Measurements from ENCODE around the gene TMEM121.

Gene TMEM121

DNA sequence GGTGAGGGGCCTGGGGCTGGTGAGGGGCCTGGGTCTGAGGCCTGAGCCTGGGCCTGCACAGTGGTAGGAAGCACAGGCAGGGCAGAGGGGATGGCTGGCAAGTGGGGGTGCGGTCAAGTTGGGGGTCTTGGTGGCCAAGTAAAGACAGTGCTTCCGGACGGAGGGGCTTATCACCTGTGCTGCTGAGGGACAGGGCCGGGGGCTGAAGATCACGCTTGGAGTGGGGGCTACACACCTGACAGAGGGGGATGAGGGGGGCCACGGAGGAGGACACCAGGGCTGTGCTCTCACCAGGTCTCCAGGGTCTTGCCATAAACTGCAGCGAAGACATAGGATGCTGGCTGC lies 23.1 kb upstream of the TMEM121 start:
- H3K9me3 ChIP-seq (ENCODE audit: control insufficient read depth, insufficient read depth, low read length), result no peaks in the 10 kb centered on the region
- no peaks in the 10 kb centered on the region for H3K4me1 ChIP-seq (ENCODE audit: control insufficient read depth, insufficient read depth, low read length)
- H3K4me3 ChIP-seq (ENCODE audit: low read depth, low read length), result no peak overlapping the region
- H3K9ac ChIP-seq (ENCODE audit: low read depth, low read length), result no peak overlapping the region
- H3K27me3 ChIP-seq (ENCODE audit: control insufficient read depth, insufficient read depth, low read length), result no peaks in the 10 kb centered on the region
- H3K36me3 ChIP-seq (ENCODE audit: control insufficient read depth, insufficient read depth, low read length), result no peaks in the 10 kb centered on the region

DNA sequence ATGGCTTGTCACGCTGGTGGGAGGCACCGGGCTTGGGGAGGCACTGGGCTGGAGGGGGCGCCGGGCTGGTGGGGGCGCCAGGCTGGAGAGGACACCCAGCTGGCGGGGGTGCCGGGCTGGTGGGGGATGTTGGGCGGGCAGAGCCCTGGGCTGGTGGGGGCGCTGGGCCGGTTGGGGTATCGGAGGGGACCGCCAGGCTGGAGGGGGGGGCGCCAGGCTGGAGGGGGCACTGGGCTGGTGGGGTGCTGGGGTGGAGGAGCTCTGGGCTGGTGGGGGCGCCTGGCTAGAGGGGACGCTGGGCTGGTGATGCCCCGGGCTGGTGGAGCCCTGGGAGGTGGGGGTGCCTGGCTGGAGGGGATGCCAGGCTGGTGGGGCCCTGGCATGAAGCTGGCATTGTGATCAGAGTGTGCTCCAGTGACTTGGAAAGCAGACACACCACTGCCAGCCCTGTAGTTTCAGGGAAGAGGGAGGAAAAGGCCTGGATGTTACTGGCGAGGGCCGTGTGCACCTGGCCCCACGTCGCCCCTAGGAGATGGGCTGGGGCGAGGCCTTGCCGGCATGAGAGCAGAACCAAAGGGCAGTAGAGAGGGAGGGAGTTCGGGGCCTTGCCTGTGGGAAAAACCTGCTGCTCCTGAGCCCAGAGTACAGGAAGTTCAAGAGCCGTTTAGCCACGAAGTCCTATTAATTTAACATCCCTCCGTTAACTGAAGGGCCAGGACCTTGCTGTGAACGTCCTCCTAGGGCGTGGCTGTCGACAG lies 22.3 kb upstream of the TMEM121 start:
- no peaks in the 10 kb centered on the region for H3K4me1 ChIP-seq (ENCODE audit: control insufficient read depth, insufficient read depth, low read length)
- H3K9me3 ChIP-seq (ENCODE audit: control insufficient read depth, insufficient read depth, low read length), result no peaks in the 10 kb centered on the region
- no peak overlapping the region for H3K4me3 ChIP-seq (ENCODE audit: low read depth, low read length)
- H3K9ac ChIP-seq (ENCODE audit: low read depth, low read length), result no peak overlapping the region
- H3K27me3 ChIP-seq (ENCODE audit: control insufficient read depth, insufficient read depth, low read length), result no peaks in the 10 kb centered on the region
- no peaks in the 10 kb centered on the region for H3K36me3 ChIP-seq (ENCODE audit: control insufficient read depth, insufficient read depth, low read length)

DNA sequence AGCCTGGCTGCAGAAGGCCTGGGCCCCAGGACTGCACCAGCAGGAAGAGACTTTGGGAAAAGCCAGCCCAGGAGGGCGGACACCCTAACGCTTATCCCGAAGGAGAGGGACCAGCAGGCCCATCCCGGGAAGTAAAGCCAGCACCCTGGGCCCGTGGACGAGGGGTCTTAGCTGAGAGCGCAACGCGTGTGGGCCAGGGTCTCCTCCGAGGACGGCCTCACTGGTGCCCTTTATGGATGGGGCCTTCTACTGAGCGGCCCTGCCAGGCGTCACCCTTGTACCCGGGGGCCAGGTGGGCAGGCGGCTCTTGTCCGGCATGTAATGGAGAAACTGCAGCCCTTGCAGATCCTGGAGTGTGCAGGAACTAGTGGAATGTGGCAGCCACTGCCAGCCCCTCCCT lies 21.3 kb upstream of the TMEM121 start:
- Histone ChIP-seq H3K9ac (ENCODE audit: low read depth, low read length) (no peak overlapping the region), H3K9me3 (ENCODE audit: control insufficient read depth, insufficient read depth, low read length) (no peaks in the 10 kb centered on the region), H3K27me3 (ENCODE audit: control insufficient read depth, insufficient read depth, low read length) (no peaks in the 10 kb centered on the region), H3K4me3 (ENCODE audit: low read depth, low read length) (no peak overlapping the region), H3K4me1 (ENCODE audit: control insufficient read depth, insufficient read depth, low read length) (no peaks in the 10 kb centered on the region), H3K36me3 (ENCODE audit: control insufficient read depth, insufficient read depth, low read length) (no peaks in the 10 kb centered on the region)

DNA sequence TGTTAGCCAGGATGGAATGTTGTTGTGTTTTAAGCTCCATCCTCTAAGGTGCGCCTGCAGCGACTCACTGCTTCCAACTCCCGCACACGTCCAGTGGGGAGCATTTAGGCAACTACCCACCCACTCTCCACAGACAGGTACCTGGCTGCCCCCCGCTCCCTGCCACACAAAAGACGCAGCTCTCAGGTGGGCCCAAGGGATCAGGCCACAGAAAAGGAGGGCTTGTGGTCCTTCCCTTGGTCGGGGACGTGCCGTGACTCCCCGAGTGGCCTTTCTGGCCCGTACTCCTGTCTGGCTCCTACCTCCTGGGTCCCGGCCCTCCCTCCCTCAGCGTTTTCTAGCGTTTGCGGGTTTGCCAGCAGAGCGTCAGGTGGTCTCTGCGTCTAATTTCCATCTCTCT lies 19.1 kb upstream of the TMEM121 start:
- no peak overlapping the region for H3K9ac ChIP-seq (ENCODE audit: low read depth, low read length)
- no peaks in the 10 kb centered on the region for H3K27me3 ChIP-seq (ENCODE audit: control insufficient read depth, insufficient read depth, low read length)
- H3K9me3 ChIP-seq (ENCODE audit: control insufficient read depth, insufficient read depth, low read length), result no peaks in the 10 kb centered on the region
- H3K4me3 ChIP-seq (ENCODE audit: low read depth, low read length), result no peak overlapping the region
- no peaks in the 10 kb centered on the region for H3K4me1 ChIP-seq (ENCODE audit: control insufficient read depth, insufficient read depth, low read length)
- H3K36me3 ChIP-seq (ENCODE audit: control insufficient read depth, insufficient read depth, low read length), result no peaks in the 10 kb centered on the region

DNA sequence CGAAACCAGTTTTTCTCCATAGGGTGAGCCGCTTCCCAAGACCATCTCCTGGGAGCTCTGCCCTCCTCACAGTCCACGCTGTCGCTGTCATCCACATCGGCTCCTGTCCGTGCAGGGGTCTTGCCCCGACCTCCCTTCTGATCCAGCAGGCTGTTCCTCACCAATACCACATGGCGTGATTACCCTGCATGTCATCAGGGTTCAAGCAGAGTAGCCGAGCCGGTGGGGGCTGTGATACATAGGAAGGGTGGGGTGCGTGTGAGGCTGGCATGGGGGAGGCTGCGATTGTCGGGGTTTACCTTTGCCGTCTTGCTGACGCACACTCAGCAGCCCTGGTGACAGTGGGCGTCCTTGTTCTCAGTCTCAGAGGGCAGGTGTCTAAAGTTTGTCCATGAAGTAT lies 18.3 kb upstream of the TMEM121 start:
- Histone ChIP-seq H3K9ac (ENCODE audit: low read depth, low read length) (no peak overlapping the region), H3K9me3 (ENCODE audit: control insufficient read depth, insufficient read depth, low read length) (no peaks in the 10 kb centered on the region), H3K27me3 (ENCODE audit: control insufficient read depth, insufficient read depth, low read length) (no peaks in the 10 kb centered on the region), H3K36me3 (ENCODE audit: control insufficient read depth, insufficient read depth, low read length) (no peaks in the 10 kb centered on the region), H3K4me3 (ENCODE audit: low read depth, low read length) (no peak overlapping the region), H3K4me1 (ENCODE audit: control insufficient read depth, insufficient read depth, low read length) (no peaks in the 10 kb centered on the region)

DNA sequence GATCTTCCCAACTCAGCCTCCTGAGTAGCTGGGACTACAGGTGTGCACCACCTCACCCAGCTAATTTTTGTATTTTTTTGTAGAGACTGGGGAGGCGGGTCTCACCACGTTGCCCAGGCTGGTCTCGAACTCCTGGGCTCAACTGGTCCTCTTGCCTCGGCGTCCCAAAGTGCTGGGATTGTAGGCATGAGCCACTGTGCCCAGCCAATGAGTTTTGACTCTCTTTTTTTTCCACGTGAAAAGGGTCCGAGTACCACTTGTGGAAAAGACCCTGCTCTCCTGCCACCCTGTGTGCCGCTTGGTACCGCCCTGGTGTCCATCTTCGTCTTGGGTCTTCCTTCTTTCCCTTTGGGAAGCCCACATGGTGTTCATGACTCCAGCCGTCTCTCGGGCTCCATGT lies 17.8 kb upstream of the TMEM121 start:
- H3K4me1 ChIP-seq (ENCODE audit: control insufficient read depth, insufficient read depth, low read length), result no peaks in the 10 kb centered on the region
- no peak overlapping the region for H3K9ac ChIP-seq (ENCODE audit: low read depth, low read length)
- H3K9me3 ChIP-seq (ENCODE audit: control insufficient read depth, insufficient read depth, low read length), result no peaks in the 10 kb centered on the region
- no peaks in the 10 kb centered on the region for H3K27me3 ChIP-seq (ENCODE audit: control insufficient read depth, insufficient read depth, low read length)
- no peaks in the 10 kb centered on the region for H3K36me3 ChIP-seq (ENCODE audit: control insufficient read depth, insufficient read depth, low read length)
- H3K4me3 ChIP-seq (ENCODE audit: low read depth, low read length), result no peak overlapping the region

DNA sequence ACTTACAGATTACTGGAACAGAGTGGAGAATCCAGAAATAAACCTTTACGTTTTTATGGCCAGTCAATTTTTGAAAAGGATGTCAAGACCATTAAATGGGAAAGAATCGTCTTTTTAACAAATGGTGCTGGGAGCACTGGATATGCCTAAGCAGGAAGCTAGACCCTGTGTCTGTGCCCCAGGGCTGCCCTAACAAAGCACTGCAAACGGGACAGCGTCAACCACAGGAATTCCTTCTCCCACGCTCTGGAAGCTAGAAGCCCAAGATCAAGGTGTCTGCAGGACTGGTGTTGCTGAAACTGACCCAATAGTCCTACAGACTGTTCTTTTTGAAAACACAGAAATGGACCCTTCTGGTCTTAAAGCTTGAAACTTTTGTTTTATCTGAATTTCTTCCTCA lies 9.3 kb upstream of the TMEM121 start:
- Histone ChIP-seq H3K27me3 (ENCODE audit: control insufficient read depth, insufficient read depth, low read length) (peaks cover 3% of the 10 kb centered on the region), H3K9ac (ENCODE audit: low read depth, low read length) (no peak overlapping the region), H3K36me3 (ENCODE audit: control insufficient read depth, insufficient read depth, low read length) (no peaks in the 10 kb centered on the region), H3K4me3 (ENCODE audit: low read depth, low read length) (no peak overlapping the region), H3K9me3 (ENCODE audit: control insufficient read depth, insufficient read depth, low read length) (no peaks in the 10 kb centered on the region), H3K4me1 (ENCODE audit: control insufficient read depth, insufficient read depth, low read length) (no peaks in the 10 kb centered on the region)

DNA sequence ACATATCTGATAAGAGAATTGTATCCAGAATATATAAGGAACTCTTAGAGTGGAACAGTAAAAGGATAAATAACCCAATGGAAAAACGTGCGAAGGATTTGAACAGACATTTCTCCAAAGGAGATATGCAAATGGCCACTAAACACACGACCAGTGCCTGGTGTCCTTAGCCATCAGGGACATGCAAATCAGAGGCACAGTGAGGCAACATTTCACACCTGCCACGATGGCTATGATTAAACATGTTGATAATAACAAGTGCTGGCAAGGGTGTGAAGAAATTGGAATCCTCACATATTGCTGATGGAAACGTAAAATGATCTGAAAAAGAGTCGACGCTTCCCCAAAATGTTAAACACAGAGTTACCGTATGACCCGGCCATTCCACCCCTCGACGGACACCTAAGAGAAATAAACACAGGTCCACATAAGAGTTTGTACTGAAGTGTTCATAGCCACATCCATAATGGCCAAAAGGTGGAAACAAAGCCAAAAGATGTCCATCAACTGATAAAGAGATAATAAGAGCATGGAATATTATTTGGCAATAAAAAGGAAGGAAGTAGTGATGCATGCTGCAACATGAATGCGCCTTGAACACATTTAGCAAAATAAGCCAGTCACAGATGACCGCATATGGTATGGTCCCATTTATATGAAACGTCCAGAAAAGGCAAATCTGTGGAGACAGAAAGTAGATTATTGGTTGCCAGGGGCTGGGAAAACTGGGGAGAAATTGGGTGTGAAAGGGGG lies 6.3 kb upstream of the TMEM121 start:
- no peak overlapping the region for H3K4me3 ChIP-seq (ENCODE audit: low read depth, low read length)
- peaks cover 8% of the 10 kb centered on the region for H3K27me3 ChIP-seq (ENCODE audit: control insufficient read depth, insufficient read depth, low read length)
- H3K9ac ChIP-seq (ENCODE audit: low read depth, low read length), result no peak overlapping the region
- no peaks in the 10 kb centered on the region for H3K9me3 ChIP-seq (ENCODE audit: control insufficient read depth, insufficient read depth, low read length)
- H3K36me3 ChIP-seq (ENCODE audit: control insufficient read depth, insufficient read depth, low read length), result no peaks in the 10 kb centered on the region
- H3K4me1 ChIP-seq (ENCODE audit: control insufficient read depth, insufficient read depth, low read length), result no peaks in the 10 kb centered on the region

DNA sequence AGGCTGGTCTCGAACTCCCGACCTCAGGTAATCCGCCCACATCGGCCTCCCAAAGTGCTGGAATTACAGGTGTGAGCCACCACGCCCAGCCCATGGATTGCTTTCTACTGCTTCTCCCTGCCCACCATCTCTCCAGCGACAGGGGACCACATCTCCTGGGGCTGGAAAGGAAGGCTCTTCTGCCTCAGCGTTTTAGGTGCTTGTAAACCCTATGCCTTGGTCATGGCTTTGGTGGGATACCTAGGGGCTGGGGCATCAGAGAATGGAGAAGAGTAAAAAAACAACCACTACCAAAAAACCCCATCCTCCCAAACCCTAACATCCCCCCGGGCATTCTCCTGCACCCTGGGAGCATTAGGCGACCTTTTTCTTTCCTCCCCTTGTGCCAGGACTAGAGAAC lies 1.1 kb upstream of the TMEM121 start:
- Histone ChIP-seq H3K36me3 (ENCODE audit: control insufficient read depth, insufficient read depth, low read length) (no peaks in the 10 kb centered on the region), H3K4me3 (ENCODE audit: low read depth, low read length) (no peak overlapping the region), H3K4me1 (ENCODE audit: control insufficient read depth, insufficient read depth, low read length) (no peaks in the 10 kb centered on the region), H3K27me3 (ENCODE audit: control insufficient read depth, insufficient read depth, low read length) (peaks cover 24% of the 10 kb centered on the region), H3K9ac (ENCODE audit: low read depth, low read length) (no peak overlapping the region), H3K9me3 (ENCODE audit: control insufficient read depth, insufficient read depth, low read length) (peaks cover 3% of the 10 kb centered on the region)

DNA sequence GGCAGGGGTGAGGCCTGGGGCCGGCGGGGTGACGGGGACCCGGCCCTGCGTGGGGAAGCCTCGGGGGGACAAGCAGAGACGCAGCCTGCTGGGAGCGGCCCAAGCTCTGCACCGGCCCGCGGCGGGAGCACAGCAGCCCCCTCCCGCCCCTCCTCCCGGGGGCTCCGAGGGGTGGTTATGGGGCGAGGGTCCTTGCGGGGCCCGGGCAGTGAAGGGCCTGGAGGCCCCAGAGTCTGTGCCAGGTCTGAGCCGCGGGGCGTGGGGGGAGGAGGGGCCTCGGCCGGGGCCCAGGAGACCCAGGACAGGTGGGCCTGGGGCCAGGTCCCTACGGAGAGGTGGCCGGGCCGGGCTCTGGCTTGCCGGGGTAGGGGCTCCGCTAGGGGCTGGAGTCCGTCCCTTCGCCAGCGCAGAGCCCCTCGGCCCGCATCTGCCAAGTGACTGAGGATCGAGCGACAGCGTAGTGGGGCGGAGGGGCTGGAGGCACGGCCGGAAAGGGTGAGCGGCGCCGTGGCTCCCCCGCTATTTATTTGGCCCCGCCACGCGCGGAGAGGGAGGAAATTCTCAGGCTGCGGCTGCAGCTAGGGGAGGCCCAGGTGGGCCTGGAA lies 495 bp downstream of the TMEM121 start:
- H3K9ac ChIP-seq (ENCODE audit: low read depth, low read length), result no peak overlapping the region
- peaks cover 24% of the 10 kb centered on the region for H3K27me3 ChIP-seq (ENCODE audit: control insufficient read depth, insufficient read depth, low read length)
- H3K4me1 ChIP-seq (ENCODE audit: control insufficient read depth, insufficient read depth, low read length), result no peaks in the 10 kb centered on the region
- no peaks in the 10 kb centered on the region for H3K36me3 ChIP-seq (ENCODE audit: control insufficient read depth, insufficient read depth, low read length)
- peaks cover 3% of the 10 kb centered on the region for H3K9me3 ChIP-seq (ENCODE audit: control insufficient read depth, insufficient read depth, low read length)
- H3K4me3 ChIP-seq (ENCODE audit: low read depth, low read length), result no peak overlapping the region

DNA sequence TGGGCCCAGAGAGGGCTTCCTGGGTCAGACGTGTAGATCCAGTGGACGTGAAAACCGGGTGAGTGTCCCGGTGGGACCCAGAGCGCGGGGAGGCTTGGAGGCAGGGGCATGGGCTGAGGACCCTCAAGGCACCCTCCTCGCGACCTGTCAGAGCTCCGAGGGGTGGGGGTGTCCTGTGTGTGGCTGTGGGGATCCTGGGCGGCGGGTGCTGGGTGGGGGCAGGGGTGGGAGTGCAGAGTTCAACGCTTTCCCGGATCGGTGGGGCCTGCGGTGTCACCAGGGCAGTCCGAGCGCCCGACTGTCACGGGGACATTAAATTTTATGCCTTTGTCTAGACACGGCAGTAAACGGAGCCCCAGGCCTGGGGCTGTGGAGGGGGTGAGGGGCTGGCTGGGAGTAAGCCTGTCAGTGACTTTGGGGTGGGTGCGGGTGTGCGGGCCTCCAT lies 1.0 kb downstream of the TMEM121 start:
- Histone ChIP-seq H3K27me3 (ENCODE audit: control insufficient read depth, insufficient read depth, low read length) (peaks cover 24% of the 10 kb centered on the region), H3K36me3 (ENCODE audit: control insufficient read depth, insufficient read depth, low read length) (no peaks in the 10 kb centered on the region), H3K9me3 (ENCODE audit: control insufficient read depth, insufficient read depth, low read length) (peaks cover 3% of the 10 kb centered on the region), H3K9ac (ENCODE audit: low read depth, low read length) (no peak overlapping the region), H3K4me3 (ENCODE audit: low read depth, low read length) (no peak overlapping the region), H3K4me1 (ENCODE audit: control insufficient read depth, insufficient read depth, low read length) (no peaks in the 10 kb centered on the region)

Measured in iPS-15b (cell line).